Measurements from ENCODE around the gene IRX4. TPM values are rescaled to one million over a fixed set of nuclear protein-coding genes. Genes with fewer than 3 reads are reported as not detected.

The IRX4 gene
- total RNA-seq, 2 donors from 2014 or later: not detected

GRCh38 chr5:1868886-1869475 is 13.7 kb downstream of the IRX4 start:
- TF ChIP-seq CTCF (IDR thresholded peaks at IDR 0.05): no peak
- DNase-seq: no peak
- Histone ChIP-seq H3K36me3 (no peaks in the 10 kb centered on the region), H3K27ac (no peak overlapping the region), H3K9me3 (no peaks in the 10 kb centered on the region), H3K9ac (ENCODE audit: low read depth in 2 of 2, low read length in 2 of 2) (no peak overlapping the region), H3K4me3 (no peak overlapping the region), H3K27me3 (peaks cover 4% of the 10 kb centered on the region), H3K4me1 (no peaks in the 10 kb centered on the region)
- intact Hi-C loops (cut with DNase I): no loop called here

GRCh38 chr5:1867815-1868143 is 14.9 kb downstream of the IRX4 start:
- TF ChIP-seq CTCF (IDR thresholded peaks at IDR 0.05): no peak
- DNase-seq: no peak
- intact Hi-C loops (cut with DNase I): no loop called here
- no peaks in the 10 kb centered on the region for H3K27me3 ChIP-seq
- no peak overlapping the region for H3K27ac ChIP-seq
- H3K4me3 ChIP-seq: no peak overlapping the region
- H3K9ac ChIP-seq (ENCODE audit: low read depth in 2 of 2, low read length in 2 of 2): no peak overlapping the region
- H3K4me1 ChIP-seq: no peaks in the 10 kb centered on the region
- no peaks in the 10 kb centered on the region for H3K9me3 ChIP-seq
- H3K36me3 ChIP-seq: no peaks in the 10 kb centered on the region

GRCh38 chr5:1867114-1867814 is 15.5 kb downstream of the IRX4 start:
- H3K4me3 ChIP-seq: no peak overlapping the region
- H3K9ac ChIP-seq (ENCODE audit: low read depth in 2 of 2, low read length in 2 of 2): no peak overlapping the region
- H3K4me1 ChIP-seq: no peaks in the 10 kb centered on the region
- H3K27me3 ChIP-seq: no peaks in the 10 kb centered on the region
- no peak overlapping the region for H3K27ac ChIP-seq
- no peaks in the 10 kb centered on the region for H3K9me3 ChIP-seq
- no peak for TF ChIP-seq CTCF (IDR thresholded peaks at IDR 0.05)
- intact Hi-C loops (cut with DNase I): no loop called here
- no peaks in the 10 kb centered on the region for H3K36me3 ChIP-seq
- DNase-seq: no peak

GRCh38 chr5:1865948-1866347 is 16.8 kb downstream of the IRX4 start:
- H3K27me3 ChIP-seq: no peaks in the 10 kb centered on the region

GRCh38 chr5:1865486-1865885 is 17.2 kb downstream of the IRX4 start:
- Histone ChIP-seq H3K4me3 (no peak overlapping the region), H3K9me3 (no peaks in the 10 kb centered on the region), H3K36me3 (no peaks in the 10 kb centered on the region), H3K4me1 (no peaks in the 10 kb centered on the region), H3K27me3 (no peaks in the 10 kb centered on the region), H3K9ac (ENCODE audit: low read depth in 2 of 2, low read length in 2 of 2) (no peak overlapping the region), H3K27ac (no peak overlapping the region)
- TF ChIP-seq CTCF (IDR thresholded peaks at IDR 0.05): no peak
- DNase-seq: no peak
- intact Hi-C loops (cut with DNase I): no loop called here

More at GRCh38 chr5:1865948-1866347, 16.8 kb downstream of the IRX4 start:
- no peak for DNase-seq
- intact Hi-C loops (cut with DNase I): no loop called here
- H3K4me3 ChIP-seq: no peak overlapping the region
- no peaks in the 10 kb centered on the region for H3K36me3 ChIP-seq
- H3K4me1 ChIP-seq: no peaks in the 10 kb centered on the region
- no peak overlapping the region for H3K27ac ChIP-seq
- no peak overlapping the region for H3K9ac ChIP-seq (ENCODE audit: low read depth in 2 of 2, low read length in 2 of 2)
- H3K9me3 ChIP-seq: no peaks in the 10 kb centered on the region
- no peak for TF ChIP-seq CTCF (IDR thresholded peaks at IDR 0.05)
